Stimulated activated naive B cell treated with anti-CD40 and anti-IgM and Interleukin-4, amounts not matched to agents 10 μg/mL and 1 μg/mL and 100 μg/mL, for 72 hours (primary cell): ENCODE measurements around the gene STOX1.
"Not testable (repeated sequence)": the region's sequence is repeated elsewhere in the genome, so short reads cannot be mapped to it uniquely, and the experiment has no call there.

Experiments used
- ATAC-seq, 2 donors: fragments of 150-1000 bp; cut with Tn5 transposase; replicated peaks; 2 replicates each; pipeline ENCODE4 v1.10.0; 2021; ENCODE audit warnings: moderate library complexity in 1 of 2
- DNase-seq: peaks from one replicate; pipeline ENCODE4 v3.0.0; 2021
- H3K27ac Mint-ChIP-seq: one replicate; pipeline ENCODE4 v1.8.0; 2022; ENCODE audit warnings: mild to moderate bottlenecking, mixed read lengths
- H3K27me3 Mint-ChIP-seq, 2 donors: one replicate each; pipeline ENCODE4 v1.8.0; 2022; ENCODE audit warnings: mixed read lengths in 2 of 2
- H3K36me3 Mint-ChIP-seq, 2 donors: one replicate each; pipeline ENCODE4 v1.8.0; 2022; ENCODE audit warnings: mixed read lengths in 2 of 2, mild to moderate bottlenecking in 1 of 2
- H3K4me1 Mint-ChIP-seq, 2 donors: one replicate each; pipeline ENCODE4 v1.8.0; 2022; ENCODE audit warnings: mixed read lengths in 2 of 2, mild to moderate bottlenecking in 1 of 2
- H3K4me3 Mint-ChIP-seq, 2 donors: one replicate each; pipeline ENCODE4 v1.8.0; 2022; ENCODE audit warnings: mild to moderate bottlenecking in 2 of 2, mixed read lengths in 2 of 2, moderate library complexity in 1 of 2
- H3K9me3 Mint-ChIP-seq, 2 donors: one replicate each; pipeline ENCODE4 v1.8.0; 2022; ENCODE audit warnings: mixed read lengths in 2 of 2, mild to moderate bottlenecking in 1 of 2

Gene STOX1

GRCh38 chr10:68812420-68812819, 14.9 kb upstream of the STOX1 start:
- no peaks in the 10 kb centered on the region for H3K4me1 Mint-ChIP-seq
- H3K36me3 Mint-ChIP-seq = no peaks in the 10 kb centered on the region
- no peaks in the 10 kb centered on the region for H3K27me3 Mint-ChIP-seq
- H3K4me3 Mint-ChIP-seq = no peak overlapping the region
- H3K9me3 Mint-ChIP-seq = no peaks in the 10 kb centered on the region
- DNase-seq (no peak), ATAC-seq (no peak)
- no peak overlapping the region for H3K27ac Mint-ChIP-seq

- H3K4me3 Mint-ChIP-seq = no peak overlapping the region
- no peaks in the 10 kb centered on the region for H3K9me3 Mint-ChIP-seq
- no peaks in the 10 kb centered on the region for H3K27me3 Mint-ChIP-seq
- DNase-seq = no peak
- H3K27ac Mint-ChIP-seq = no peak overlapping the region
- ATAC-seq = no peak
- H3K36me3 Mint-ChIP-seq = no peaks in the 10 kb centered on the region
- H3K4me1 Mint-ChIP-seq = no peaks in the 10 kb centered on the region
Measured at GRCh38 chr10:68813559-68813958, 13.8 kb upstream of the STOX1 start.

GRCh38 chr10:68816796-68817412, 10.4 kb upstream of the STOX1 start:
- H3K27ac Mint-ChIP-seq = no peak overlapping the region

GRCh38 chr10:68820359-68820758, 7.0 kb upstream of the STOX1 start:
- H3K27me3 Mint-ChIP-seq, H3K4me3 Mint-ChIP-seq, DNase-seq, H3K9me3 Mint-ChIP-seq, H3K27ac Mint-ChIP-seq, H3K4me1 Mint-ChIP-seq, H3K36me3 Mint-ChIP-seq, ATAC-seq: not testable (repeated sequence)

More at GRCh38 chr10:68816796-68817412, 10.4 kb upstream of the STOX1 start:
- no peaks in the 10 kb centered on the region for H3K27me3 Mint-ChIP-seq
- DNase-seq = no peak
- ATAC-seq = no peak
- H3K9me3 Mint-ChIP-seq = no peaks in the 10 kb centered on the region
- H3K36me3 Mint-ChIP-seq = no peaks in the 10 kb centered on the region
- H3K4me1 Mint-ChIP-seq = no peaks in the 10 kb centered on the region
- H3K4me3 Mint-ChIP-seq = no peak overlapping the region

- not testable (repeated sequence) for H3K9me3 Mint-ChIP-seq, H3K4me1 Mint-ChIP-seq, H3K36me3 Mint-ChIP-seq, ATAC-seq, H3K4me3 Mint-ChIP-seq, H3K27ac Mint-ChIP-seq, DNase-seq
- H3K27me3 Mint-ChIP-seq = peaks cover 5 to 12% of the 10 kb centered on the region in 2 donors
Measured at GRCh38 chr10:68822626-68823025, 4.7 kb upstream of the STOX1 start.

GRCh38 chr10:68827592-68827959, 245 bp downstream of the STOX1 start:
- H3K27ac Mint-ChIP-seq, H3K9me3 Mint-ChIP-seq, DNase-seq, H3K4me1 Mint-ChIP-seq, H3K36me3 Mint-ChIP-seq: not testable (repeated sequence)
- peak in 1 of 2 donors; percentile 55 for ATAC-seq
- H3K27me3 Mint-ChIP-seq = peaks cover 5 to 12% of the 10 kb centered on the region in 2 donors
- H3K4me3 Mint-ChIP-seq = peak overlapping the region in 1 of 2 donors; percentile 80

- H3K4me1 Mint-ChIP-seq, H3K9me3 Mint-ChIP-seq, H3K36me3 Mint-ChIP-seq, DNase-seq, H3K27ac Mint-ChIP-seq: not testable (repeated sequence)
- peak overlapping the region; percentile 56 to 75 for H3K4me3 Mint-ChIP-seq
- ATAC-seq = peak; percentile 57
- H3K27me3 Mint-ChIP-seq = peaks cover 5 to 12% of the 10 kb centered on the region in 2 donors
Measured at GRCh38 chr10:68828083-68828601, 811 bp downstream of the STOX1 start.

GRCh38 chr10:68828833-68829232, 1.5 kb downstream of the STOX1 start:
- Mint-ChIP-seq H3K4me1 (no peaks in the 10 kb centered on the region), H3K9me3 (no peaks in the 10 kb centered on the region), H3K4me3 (no peak overlapping the region), H3K27ac (no peak overlapping the region), H3K27me3 (peaks cover 5 to 12% of the 10 kb centered on the region in 2 donors), H3K36me3 (no peaks in the 10 kb centered on the region)
- no peak for DNase-seq
- no peak for ATAC-seq

- peaks cover 5 to 12% of the 10 kb centered on the region in 2 donors for H3K27me3 Mint-ChIP-seq
- H3K36me3 Mint-ChIP-seq = no peaks in the 10 kb centered on the region
- H3K27ac Mint-ChIP-seq = no peak overlapping the region
- no peak overlapping the region for H3K4me3 Mint-ChIP-seq
- no peak for DNase-seq
- no peaks in the 10 kb centered on the region for H3K9me3 Mint-ChIP-seq
- ATAC-seq = no peak
- no peaks in the 10 kb centered on the region for H3K4me1 Mint-ChIP-seq
Measured at GRCh38 chr10:68829521-68829920, 2.2 kb downstream of the STOX1 start.

GRCh38 chr10:68829952-68830351, 2.6 kb downstream of the STOX1 start:
- Mint-ChIP-seq H3K36me3 (no peaks in the 10 kb centered on the region), H3K27me3 (peaks cover 5 to 12% of the 10 kb centered on the region in 2 donors), H3K27ac (no peak overlapping the region), H3K4me1 (no peaks in the 10 kb centered on the region), H3K9me3 (no peaks in the 10 kb centered on the region), H3K4me3 (no peak overlapping the region)
- no peak for ATAC-seq
- no peak for DNase-seq

GRCh38 chr10:68831961-68832455, 4.7 kb downstream of the STOX1 start:
- Mint-ChIP-seq H3K27me3 (no peaks in the 10 kb centered on the region), H3K4me1 (no peaks in the 10 kb centered on the region), H3K9me3 (no peaks in the 10 kb centered on the region), H3K4me3 (no peak overlapping the region), H3K27ac (no peak overlapping the region), H3K36me3 (no peaks in the 10 kb centered on the region)
- DNase-seq (no peak), ATAC-seq (no peak)

GRCh38 chr10:68832601-68833000, 5.3 kb downstream of the STOX1 start:
- ATAC-seq = no peak
- no peaks in the 10 kb centered on the region for H3K36me3 Mint-ChIP-seq
- H3K9me3 Mint-ChIP-seq = no peaks in the 10 kb centered on the region
- no peaks in the 10 kb centered on the region for H3K27me3 Mint-ChIP-seq
- no peaks in the 10 kb centered on the region for H3K4me1 Mint-ChIP-seq
- no peak for DNase-seq
- no peak overlapping the region for H3K4me3 Mint-ChIP-seq
- H3K27ac Mint-ChIP-seq = no peak overlapping the region

GRCh38 chr10:68837626-68838322, 10.4 kb downstream of the STOX1 start:
- no peak overlapping the region for H3K27ac Mint-ChIP-seq
- no peaks in the 10 kb centered on the region for H3K36me3 Mint-ChIP-seq
- no peak overlapping the region for H3K4me3 Mint-ChIP-seq
- H3K9me3 Mint-ChIP-seq = no peaks in the 10 kb centered on the region
- no peaks in the 10 kb centered on the region for H3K27me3 Mint-ChIP-seq
- H3K4me1 Mint-ChIP-seq = no peaks in the 10 kb centered on the region
- DNase-seq (no peak), ATAC-seq (no peak)

GRCh38 chr10:68840650-68841049, 13.3 kb downstream of the STOX1 start:
- H3K36me3 Mint-ChIP-seq, H3K9me3 Mint-ChIP-seq, H3K27ac Mint-ChIP-seq, ATAC-seq, H3K4me1 Mint-ChIP-seq, H3K4me3 Mint-ChIP-seq, H3K27me3 Mint-ChIP-seq, DNase-seq: not testable (repeated sequence)

- H3K27me3 Mint-ChIP-seq = no peaks in the 10 kb centered on the region
- H3K27ac Mint-ChIP-seq = no peak overlapping the region
- no peaks in the 10 kb centered on the region for H3K36me3 Mint-ChIP-seq
- ATAC-seq (no peak), DNase-seq (no peak)
- H3K4me1 Mint-ChIP-seq = no peaks in the 10 kb centered on the region
- no peaks in the 10 kb centered on the region for H3K9me3 Mint-ChIP-seq
- no peak overlapping the region for H3K4me3 Mint-ChIP-seq
Measured at GRCh38 chr10:68848281-68848680, 20.9 kb downstream of the STOX1 start.
